Body of pancreas (tissue), 4 donors: ENCODE data around the gene HOXA6. TPM values are rescaled to one million over a fixed set of nuclear protein-coding genes. Genes with fewer than 3 reads are reported as not detected.

ENCODE experiments used
- ATAC-seq: fragments of 150-250 bp; one replicate; pipeline ENCODE4 v1.9.1; 2016
- DNase-seq, 4 donors: peaks; one replicate each; pipeline ENCODE4 v3.0.0-alpha.2; 2019
- H3K27ac ChIP-seq, 4 donors: fragments of 200-600 bp; sonication (generic); 1 replicate in 3 of 4; 2 replicates in 1 of 4; pipeline versions ENCODE4 v1.5.1 to v1.6.1; 2016 to 2019; ENCODE audit warnings: mild to moderate bottlenecking in 1 of 4, mixed read lengths in 1 of 4, moderate library complexity in 1 of 4
- H3K27me3 ChIP-seq, 2 donors: fragments of 200-600 bp; sonication (generic); one replicate each; pipeline ENCODE4 v1.6.0; 2016; ENCODE audit warnings: mild to moderate bottlenecking in 1 of 2
- H3K36me3 ChIP-seq, 2 donors: fragments of 200-600 bp; sonication (generic); replicated peaks in 1 of 2; 2 replicates each; pipeline ENCODE4 v1.5.1; 2016; ENCODE audit warnings: low read depth in 2 of 2; ENCODE audit not compliant: insufficient read depth in 1 of 2
- H3K4me1 ChIP-seq: fragments of 200-600 bp; sonication (generic); one replicate; pipeline ENCODE4 v1.6.0; 2016
- H3K4me3 ChIP-seq, 2 donors: fragments of 200-600 bp; sonication (generic); 1 replicate in 1 of 2; 2 replicates in 1 of 2; pipeline ENCODE4 v1.5.1; 2016 to 2019
- H3K9me3 ChIP-seq, 3 donors: fragments of 200-600 bp; sonication (generic); 1 replicate in 2 of 3; 2 replicates in 1 of 3; pipeline ENCODE4 v1.5.1; 2016
- POLR2A ChIP-seq, 3 donors: fragments of 450-650 bp; IDR thresholded peaks; one replicate each; pipeline ENCODE4 v1.6.1; 2016; ENCODE audit warnings: antibody characterized with exemption in 3 of 3, mild to moderate bottlenecking in 2 of 3
- WGBS, 2 donors: methylation state at CpG; one replicate each; pipeline ENCODE4 v1.1.5; 2017; 5-methylcytosine and 5-hydroxymethylcytosine counted together
- intact Hi-C: fragments of 100-400 bp; cut with DNase I; formaldehyde crosslinking; loops from one replicate; pipeline ENCODE4 v1.15.1; 2023
- total RNA-seq, 2 donors: library from RNA; depleted of rRNA; stranded (reverse); fragments of >200 nt; gene quantifications; one replicate each; pipeline ENCODE4 v1.1.0, GENCODE V29; 2016
- TF ChIP-seq, protein P1 (sequence below), 7 experiments: fragments of 450-650 bp in 4 of 7; fragments of 200-600 bp in 3 of 7; sonication (generic) in 3 of 7; IDR thresholded peaks; one replicate each; pipeline ENCODE4 v1.5.1; 2016 to 2019; ENCODE audit warnings: antibody characterized with exemption in 7 of 7

The HOXA6 gene
- total RNA-seq, 2 donors from 2014 or later, result not detected

DNA sequence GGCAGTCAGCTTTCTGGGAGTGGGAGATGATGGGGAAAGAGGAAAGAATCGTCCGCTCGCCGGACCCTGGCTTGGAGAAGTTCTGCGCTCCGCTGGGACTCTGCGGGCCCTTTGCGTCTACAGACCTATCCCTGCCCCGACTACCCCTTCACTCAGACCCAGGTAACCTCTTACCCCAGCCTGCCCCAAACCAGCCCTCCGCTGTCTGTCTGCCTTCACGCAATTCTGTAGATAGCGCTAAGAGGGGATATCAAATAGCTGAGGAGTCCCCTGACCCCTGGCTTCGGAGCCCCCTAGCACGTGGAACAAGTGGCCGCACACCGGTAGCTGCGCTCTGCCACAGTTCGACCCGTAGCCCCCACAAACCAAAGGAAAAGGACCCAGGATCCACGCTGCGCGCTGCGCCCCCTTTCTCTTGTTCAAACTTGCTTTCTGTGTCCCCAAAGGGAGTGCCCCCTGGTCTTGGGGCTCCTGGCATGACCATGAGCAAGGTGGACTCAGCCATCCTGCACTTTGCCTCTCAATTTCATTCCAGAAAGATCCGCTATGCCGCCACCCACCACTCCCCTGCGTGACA lies 24.0 kb downstream of the HOXA6 start:
- intact Hi-C loops, result no loop called here
- Histone ChIP-seq H3K4me1 (peaks cover 7% of the 10 kb centered on the region), H3K4me3 (no peak overlapping the region), H3K27me3 (peaks cover 0 to 45% of the 10 kb centered on the region in 2 donors), H3K9me3 (no peaks in the 10 kb centered on the region), H3K27ac (peak overlapping the region in 1 of 4 donors; percentile 21), H3K36me3 (no peaks in the 10 kb centered on the region)
- 25 to 34% methylated on average over 20 to 26 of the region's 26 CpGs for WGBS, 2 donors
- DNase-seq (no peak), ATAC-seq (no peak)
- TF ChIP-seq, protein P1, sequence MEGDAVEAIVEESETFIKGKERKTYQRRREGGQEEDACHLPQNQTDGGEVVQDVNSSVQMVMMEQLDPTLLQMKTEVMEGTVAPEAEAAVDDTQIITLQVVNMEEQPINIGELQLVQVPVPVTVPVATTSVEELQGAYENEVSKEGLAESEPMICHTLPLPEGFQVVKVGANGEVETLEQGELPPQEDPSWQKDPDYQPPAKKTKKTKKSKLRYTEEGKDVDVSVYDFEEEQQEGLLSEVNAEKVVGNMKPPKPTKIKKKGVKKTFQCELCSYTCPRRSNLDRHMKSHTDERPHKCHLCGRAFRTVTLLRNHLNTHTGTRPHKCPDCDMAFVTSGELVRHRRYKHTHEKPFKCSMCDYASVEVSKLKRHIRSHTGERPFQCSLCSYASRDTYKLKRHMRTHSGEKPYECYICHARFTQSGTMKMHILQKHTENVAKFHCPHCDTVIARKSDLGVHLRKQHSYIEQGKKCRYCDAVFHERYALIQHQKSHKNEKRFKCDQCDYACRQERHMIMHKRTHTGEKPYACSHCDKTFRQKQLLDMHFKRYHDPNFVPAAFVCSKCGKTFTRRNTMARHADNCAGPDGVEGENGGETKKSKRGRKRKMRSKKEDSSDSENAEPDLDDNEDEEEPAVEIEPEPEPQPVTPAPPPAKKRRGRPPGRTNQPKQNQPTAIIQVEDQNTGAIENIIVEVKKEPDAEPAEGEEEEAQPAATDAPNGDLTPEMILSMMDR (IDR thresholded peaks at IDR 0.05), result no peak
- no peak for TF ChIP-seq POLR2A (IDR thresholded peaks at IDR 0.05)

DNA sequence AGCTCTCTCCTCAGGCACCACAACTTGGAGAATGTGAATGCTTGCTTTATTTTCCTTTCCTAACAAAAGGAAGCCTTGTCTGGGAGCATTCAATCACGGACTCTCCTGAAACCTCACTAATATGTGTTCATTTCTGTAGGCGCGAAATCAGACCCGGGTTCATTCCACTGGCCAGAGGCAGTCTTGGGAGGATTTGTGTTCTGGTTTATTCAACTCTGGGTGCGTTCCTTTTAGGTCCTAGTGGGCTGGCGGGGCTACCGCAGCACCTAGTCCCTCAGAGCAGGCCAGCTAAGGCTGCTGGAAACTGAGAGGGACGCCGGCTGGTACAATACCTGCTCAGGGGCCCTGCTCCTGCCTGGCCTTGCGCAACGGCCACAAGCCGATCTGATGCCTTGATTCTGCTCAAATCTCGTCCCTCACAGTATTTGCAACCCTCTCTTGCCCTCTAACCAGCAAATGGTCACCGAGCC lies 24.5 kb downstream of the HOXA6 start:
- WGBS, 2 donors, result 20 to 21% methylated on average over 14 of the region's 14 CpGs
- Histone ChIP-seq H3K9me3 (no peaks in the 10 kb centered on the region), H3K4me1 (peaks cover 7% of the 10 kb centered on the region), H3K27ac (peak overlapping the region in 2 of 4 donors; percentile 13 to 21), H3K36me3 (no peaks in the 10 kb centered on the region), H3K27me3 (peaks cover 0 to 46% of the 10 kb centered on the region in 2 donors), H3K4me3 (no peak overlapping the region)
- TF ChIP-seq, protein P1 (IDR thresholded peaks at IDR 0.05), result no peak
- TF ChIP-seq POLR2A (IDR thresholded peaks at IDR 0.05), result no peak
- DNase-seq (no peak), ATAC-seq (no peak)
- intact Hi-C loops, result no loop called here

DNA sequence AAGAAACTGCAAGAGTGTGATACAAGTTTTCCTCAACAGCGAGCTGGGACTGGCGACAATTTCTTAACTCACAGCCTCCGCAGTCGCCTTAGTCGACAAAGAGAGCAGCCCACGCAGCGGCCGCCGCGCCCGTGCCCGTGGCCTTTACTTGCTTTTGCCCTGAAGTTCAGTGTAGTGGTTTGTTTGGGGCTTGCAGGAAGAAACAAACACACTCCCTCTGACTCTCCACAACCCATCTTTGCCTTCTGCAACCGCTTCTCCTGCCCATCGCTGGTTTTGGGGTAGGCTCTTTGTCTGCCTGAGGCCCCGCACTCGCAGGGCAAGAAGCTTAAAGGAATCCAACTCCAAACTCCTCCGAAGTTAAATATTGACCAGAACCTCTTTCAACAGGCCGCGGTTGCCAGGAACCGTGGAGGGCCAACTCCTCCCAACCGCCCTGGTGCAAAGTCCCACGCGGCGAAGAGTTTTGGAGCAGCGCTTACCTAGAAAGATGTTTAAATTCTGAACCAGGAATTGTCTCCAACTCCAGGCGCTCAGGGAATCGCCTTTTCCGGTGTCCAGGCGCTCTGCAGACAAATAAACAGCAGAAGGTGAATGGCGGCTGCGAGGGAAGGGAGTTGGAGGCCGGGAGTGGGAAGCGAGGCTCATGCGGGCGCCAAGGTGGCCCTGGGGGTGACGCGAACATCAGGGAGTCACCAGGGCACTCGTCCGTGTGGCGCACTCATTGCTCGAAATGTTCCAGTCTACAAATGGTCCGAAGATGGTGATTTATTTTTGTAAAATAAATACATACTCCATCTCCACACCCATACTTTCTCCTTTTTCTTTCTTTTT lies 25.3 kb downstream of the HOXA6 start:
- Histone ChIP-seq H3K27ac (peak overlapping the region in 1 of 4 donors; percentile 31), H3K36me3 (no peaks in the 10 kb centered on the region), H3K4me1 (peaks cover 7% of the 10 kb centered on the region), H3K27me3 (peaks cover 0 to 51% of the 10 kb centered on the region in 2 donors), H3K9me3 (no peaks in the 10 kb centered on the region), H3K4me3 (no peak overlapping the region)
- WGBS, 2 donors, result 18 to 22% methylated on average over 37 to 42 of the region's 42 CpGs
- ATAC-seq (no peak), DNase-seq (no peak)
- TF ChIP-seq, protein P1 (IDR thresholded peaks at IDR 0.05), result no peak
- TF ChIP-seq POLR2A (IDR thresholded peaks at IDR 0.05), result no peak
- intact Hi-C loops, result no loop called here

DNA sequence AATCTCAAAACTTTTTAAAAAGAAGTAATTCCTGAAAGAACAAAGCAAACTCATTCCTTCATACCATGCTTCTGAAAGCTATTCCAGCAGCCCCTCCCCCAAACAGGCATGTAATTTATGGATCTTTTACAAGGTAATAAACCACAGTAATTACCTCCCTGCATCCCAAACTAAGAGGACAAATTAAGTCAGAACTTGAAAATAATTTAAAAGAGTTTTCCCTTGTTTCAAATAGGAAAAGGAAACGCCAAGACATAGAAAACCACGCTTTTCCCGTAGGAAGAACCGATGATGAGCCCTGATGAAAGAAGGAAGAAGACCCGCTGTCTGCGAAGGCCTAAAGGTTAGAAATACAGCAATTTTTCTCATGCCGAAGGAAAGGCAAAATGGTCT lies 25.9 kb downstream of the HOXA6 start:
- no peak for DNase-seq
- H3K4me3 ChIP-seq, result no peak overlapping the region
- H3K36me3 ChIP-seq, result no peaks in the 10 kb centered on the region
- no peaks in the 10 kb centered on the region for H3K9me3 ChIP-seq
- H3K27me3 ChIP-seq, result peaks cover 0 to 51% of the 10 kb centered on the region in 2 donors
- intact Hi-C loops, result no loop called here
- 39 to 45% methylated on average over 7 of the region's 7 CpGs for WGBS, 2 donors
- ATAC-seq, result no peak
- peak overlapping the region in 1 of 4 donors; percentile 31 for H3K27ac ChIP-seq
- peaks cover 7% of the 10 kb centered on the region for H3K4me1 ChIP-seq
- no peak for TF ChIP-seq POLR2A (IDR thresholded peaks at IDR 0.05)
- TF ChIP-seq, protein P1 (IDR thresholded peaks at IDR 0.05), result no peak
